HG02642 (cell line): ENCODE results near the gene TBC1D5.
A peak's percentile ranks its signal among the peaks of the same experiment; 100 is the strongest.

Experiments
- ATAC-seq: cut with Tn5 transposase; IDR thresholded peaks from one replicate; pipeline ENCODE4 v1.9.1; 2021; ENCODE audit warnings: mild to moderate bottlenecking; ENCODE audit not compliant: unreplicated experiment, poor library complexity

Gene TBC1D5

GRCh38 chr3:17158941-17159682, 583.3 kb downstream of the TBC1D5 start:
- no peak for ATAC-seq

DNA sequence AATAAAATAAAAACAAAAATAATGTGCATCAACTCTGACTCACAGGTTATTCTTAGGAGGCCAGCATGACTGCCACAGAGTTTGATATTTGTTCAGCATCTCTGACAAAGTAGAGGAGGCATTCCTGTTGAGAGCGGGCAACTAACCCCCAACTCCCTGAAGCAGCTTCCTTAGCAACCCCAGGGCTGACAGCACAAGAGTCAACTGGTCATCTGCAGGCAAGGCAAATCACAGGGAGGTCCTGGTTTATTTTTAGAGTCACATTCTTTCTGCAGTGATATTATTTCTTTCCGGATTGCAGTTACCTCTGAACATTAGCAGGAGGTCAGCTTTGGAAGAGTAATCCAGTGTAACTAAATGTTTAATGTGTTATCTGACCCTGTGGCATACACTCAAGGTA, 584.7 kb downstream of the TBC1D5 start:
- ATAC-seq: no peak

DNA sequence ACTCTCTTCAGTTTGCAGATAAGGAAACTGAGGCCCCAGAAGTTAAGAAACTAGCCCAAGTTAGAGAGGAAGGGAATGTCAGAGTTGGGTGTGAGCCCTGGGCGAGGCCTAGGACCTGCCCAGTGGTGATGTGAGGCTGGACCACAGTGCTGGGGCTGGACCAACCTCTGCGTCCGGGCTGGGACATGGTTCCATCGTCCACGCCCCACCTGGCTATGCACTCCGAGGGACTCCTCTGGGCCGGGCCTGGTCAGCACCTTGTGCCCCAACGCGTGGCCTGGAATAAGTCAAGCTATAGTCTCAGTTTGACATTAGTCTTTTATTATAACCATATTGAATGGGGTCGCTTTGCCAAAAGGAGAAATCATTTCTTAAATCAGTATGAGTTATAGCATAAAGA, 585.6 kb downstream of the TBC1D5 start:
- no peak for ATAC-seq

GRCh38 chr3:17155951-17156350, 586.5 kb downstream of the TBC1D5 start:
- no peak for ATAC-seq

GRCh38 chr3:17154941-17155340, 587.5 kb downstream of the TBC1D5 start:
- no peak for ATAC-seq

DNA sequence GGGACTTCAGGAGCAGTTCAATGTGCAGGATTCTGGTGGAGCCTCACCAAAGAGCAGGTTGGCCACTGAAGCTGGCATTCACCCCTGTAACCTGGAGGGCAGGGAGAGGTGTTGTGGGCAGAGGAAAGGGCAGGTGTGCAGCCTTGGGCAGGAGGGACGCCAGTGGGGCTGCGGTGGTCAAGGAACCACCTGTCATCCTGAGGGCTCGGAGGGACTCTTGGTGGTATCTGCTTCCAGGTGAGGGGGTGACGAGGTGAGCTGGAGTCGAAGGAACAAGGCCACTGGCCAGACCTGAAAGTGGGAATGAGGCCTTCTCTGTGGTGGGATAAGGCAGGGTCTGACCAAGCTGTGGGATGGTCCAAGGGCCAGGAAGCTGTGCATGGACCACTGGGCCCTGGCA, 588.2 kb downstream of the TBC1D5 start:
- no peak for ATAC-seq

GRCh38 chr3:17153209-17153608, 589.2 kb downstream of the TBC1D5 start:
- no peak for ATAC-seq

- ATAC-seq: peak; percentile 97
These were observed 590.6 kb downstream of the TBC1D5 start for GRCh38 chr3:17151598-17152373.

- no peak for ATAC-seq
These were observed 593.4 kb downstream of the TBC1D5 start for GRCh38 chr3:17149076-17149475.

DNA sequence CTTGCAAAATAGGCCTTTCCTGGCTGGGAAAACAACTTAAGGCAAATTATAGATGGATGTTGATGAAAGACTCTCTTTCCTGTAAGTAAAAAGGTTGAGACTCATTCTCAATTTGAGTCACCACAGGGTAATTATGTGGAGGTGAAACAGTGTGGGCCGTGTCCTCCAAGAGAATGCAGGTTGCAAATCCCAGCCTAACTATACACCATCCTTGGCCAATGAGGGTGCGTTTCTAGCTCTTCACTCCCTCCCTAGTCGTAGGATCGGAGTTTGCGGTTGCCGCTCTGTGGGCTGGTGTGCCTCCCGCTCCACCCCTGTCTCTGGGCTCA, 597.8 kb downstream of the TBC1D5 start:
- no peak for ATAC-seq

DNA sequence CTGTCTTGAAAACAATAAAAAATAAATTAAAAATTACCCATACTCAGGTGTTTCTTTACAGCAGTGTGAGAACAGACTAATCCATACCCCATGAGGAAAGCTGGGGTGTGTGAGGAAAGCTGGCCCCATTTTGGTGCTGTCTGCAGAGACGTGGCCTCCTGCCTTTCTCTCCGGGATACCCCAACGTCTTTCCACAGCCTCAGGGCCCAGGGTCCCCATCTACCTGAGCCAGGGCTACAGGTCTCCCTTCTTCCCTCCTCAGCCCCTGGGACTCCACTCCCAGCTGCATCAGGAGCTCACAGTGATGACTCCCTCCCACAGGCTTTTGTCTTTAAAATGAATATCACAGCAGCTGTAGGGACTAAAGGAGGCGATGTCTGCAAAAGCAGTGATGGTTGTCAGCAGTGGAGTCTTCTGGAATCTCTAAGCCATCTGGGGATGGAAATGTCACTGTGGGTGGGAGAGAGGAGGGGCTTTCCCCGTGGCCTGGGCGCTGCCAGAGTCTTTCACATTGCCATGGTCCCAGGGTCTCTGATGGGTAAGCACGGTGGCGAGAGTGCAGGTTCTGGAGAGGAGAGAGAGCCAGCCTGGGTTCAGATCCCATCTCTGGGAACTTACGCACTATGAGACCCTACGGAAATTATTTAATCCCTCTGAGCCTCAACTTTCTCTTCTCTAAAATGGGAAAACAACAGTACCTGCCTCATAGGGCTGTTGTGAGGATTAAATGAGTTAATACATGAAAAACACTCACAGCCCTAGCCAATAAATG, 598.4 kb downstream of the TBC1D5 start:
- ATAC-seq: no peak

DNA sequence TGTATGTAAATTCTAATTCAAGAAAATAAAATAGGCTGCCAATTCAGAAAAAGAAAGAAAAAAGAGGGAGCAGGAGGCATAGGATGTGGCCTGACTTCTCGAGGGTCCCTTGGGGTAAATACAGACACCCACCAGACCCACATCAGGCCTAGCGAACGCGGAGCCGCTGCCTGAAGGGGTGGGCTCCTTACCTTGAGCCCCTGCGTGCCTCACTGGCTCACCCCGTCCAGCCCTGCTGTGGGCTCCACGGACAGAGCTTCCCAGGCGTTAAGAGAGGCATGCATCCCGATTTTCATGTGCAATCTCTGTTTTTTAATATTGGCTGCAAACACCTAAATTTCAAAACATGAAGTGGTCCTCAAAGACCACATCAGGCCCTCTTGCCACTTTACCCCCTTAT, 599.9 kb downstream of the TBC1D5 start:
- no peak for ATAC-seq

GRCh38 chr3:17141699-17142098, 600.7 kb downstream of the TBC1D5 start:
- ATAC-seq: no peak

- no peak for ATAC-seq
These were observed 601.5 kb downstream of the TBC1D5 start for GRCh38 chr3:17140670-17141505.

- no peak for ATAC-seq
These were observed 604.0 kb downstream of the TBC1D5 start for GRCh38 chr3:17138246-17139039.

GRCh38 chr3:17137321-17137826, 605.1 kb downstream of the TBC1D5 start:
- no peak for ATAC-seq

DNA sequence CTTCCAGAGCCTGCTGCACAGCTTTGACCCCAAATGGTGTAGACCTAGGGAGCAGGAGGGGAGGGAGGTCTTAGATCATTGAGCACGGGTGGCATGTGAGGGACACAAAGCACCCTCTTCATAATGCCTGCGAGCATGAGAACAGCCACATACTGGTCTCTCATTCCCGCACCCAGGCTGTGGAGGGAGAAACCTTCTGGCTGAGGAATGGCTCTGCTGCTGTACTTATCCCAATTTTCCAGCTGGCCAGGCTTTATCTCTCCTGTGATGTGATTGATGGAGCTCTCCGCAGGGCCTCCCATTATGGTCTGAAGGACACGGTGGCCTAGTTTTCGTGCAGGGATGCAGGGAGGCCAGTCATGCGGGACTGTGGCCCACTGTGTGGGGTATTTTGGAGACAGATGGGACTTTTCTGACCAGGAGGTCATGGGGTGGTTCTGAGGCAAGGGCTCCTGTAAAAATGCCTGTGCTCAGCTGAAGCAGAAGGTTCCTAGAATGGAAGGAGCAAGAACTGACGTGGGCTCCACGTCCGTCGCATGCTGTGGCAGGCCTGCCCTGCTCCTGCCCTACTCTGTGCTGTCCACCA, 606.2 kb downstream of the TBC1D5 start:
- no peak for ATAC-seq

- no peak for ATAC-seq
These were observed 606.7 kb downstream of the TBC1D5 start for GRCh38 chr3:17135696-17136095.
